Measurements from ENCODE around the gene GALNTL6. TPM values are rescaled to one million over a fixed set of nuclear protein-coding genes. Genes with fewer than 3 reads are reported as not detected.

Gene GALNTL6
- total RNA-seq, 1 donor, result 0.10 TPM

DNA sequence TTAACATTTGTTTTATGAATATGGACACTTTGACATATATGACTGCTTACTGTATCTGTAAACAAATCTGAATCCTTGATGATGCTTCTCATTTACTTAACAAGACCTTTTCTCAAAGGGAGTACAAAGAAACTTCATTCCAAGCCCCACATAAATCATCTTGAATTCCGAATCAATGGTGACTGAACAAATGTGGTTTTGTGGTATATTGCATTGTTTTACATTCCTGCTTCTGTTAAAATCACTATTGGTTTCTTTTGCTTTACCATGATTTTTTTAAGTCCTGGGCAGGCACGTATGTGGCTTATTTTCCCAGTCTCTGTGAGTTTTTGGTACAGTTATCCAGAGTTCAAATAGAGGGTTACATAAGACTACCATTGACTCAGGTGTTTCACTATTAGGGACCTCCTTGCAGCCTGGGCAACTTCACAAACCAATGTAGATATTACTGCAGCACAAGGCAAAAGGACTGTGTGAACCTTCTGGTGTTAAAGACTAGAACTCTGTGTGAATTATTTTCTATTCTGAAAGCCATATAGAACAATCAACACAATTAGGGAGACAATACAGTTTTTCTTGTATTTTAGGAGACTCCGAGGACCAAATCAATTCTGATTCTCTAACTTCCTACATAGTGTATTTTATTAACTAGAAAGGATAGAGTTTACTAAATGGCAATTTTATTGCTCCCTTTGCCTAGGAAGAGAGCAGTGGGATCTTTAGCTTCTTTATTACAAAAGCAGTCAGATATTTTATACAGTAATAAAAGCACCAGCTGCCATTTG lies 196.4 kb downstream of the GALNTL6 start:
- no peaks in the 10 kb centered on the region for H3K27me3 ChIP-seq (ENCODE audit: insufficient read depth, low read length)
- H3K9me3 ChIP-seq (ENCODE audit: low read depth, low read length), result no peaks in the 10 kb centered on the region
- H3K4me3 ChIP-seq (ENCODE audit: low read length), result no peak overlapping the region
- no peaks in the 10 kb centered on the region for H3K4me1 ChIP-seq (ENCODE audit: insufficient read depth, low read length)

DNA sequence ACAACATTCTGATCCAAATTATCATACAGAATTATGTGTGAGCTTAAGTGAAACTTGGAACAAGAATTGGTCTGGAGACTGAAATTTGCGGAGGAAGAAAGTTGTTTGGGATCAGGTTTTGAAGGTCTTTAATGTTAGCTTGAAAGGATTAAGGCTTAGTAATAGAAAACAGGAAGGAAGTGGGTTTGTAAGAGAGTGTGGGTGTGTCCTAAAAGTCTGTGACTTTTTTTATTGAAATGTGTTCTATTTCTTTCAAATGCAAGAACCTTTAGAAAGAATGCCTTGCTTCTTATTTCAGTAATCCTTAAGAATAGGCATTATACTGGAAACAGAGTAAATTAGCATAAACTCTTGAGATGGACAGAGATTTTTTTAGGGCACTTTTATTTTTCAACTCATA lies 198.0 kb downstream of the GALNTL6 start:
- no peaks in the 10 kb centered on the region for H3K9me3 ChIP-seq (ENCODE audit: low read depth, low read length)
- H3K27me3 ChIP-seq (ENCODE audit: insufficient read depth, low read length), result no peaks in the 10 kb centered on the region
- no peaks in the 10 kb centered on the region for H3K4me1 ChIP-seq (ENCODE audit: insufficient read depth, low read length)
- H3K4me3 ChIP-seq (ENCODE audit: low read length), result no peak overlapping the region

GRCh38 chr4:172018358-172018757 lies 205.2 kb downstream of the GALNTL6 start:
- Histone ChIP-seq H3K4me3 (ENCODE audit: low read length) (no peak overlapping the region), H3K27me3 (ENCODE audit: insufficient read depth, low read length) (no peaks in the 10 kb centered on the region), H3K9me3 (ENCODE audit: low read depth, low read length) (peaks cover 5% of the 10 kb centered on the region), H3K4me1 (ENCODE audit: insufficient read depth, low read length) (no peaks in the 10 kb centered on the region)

DNA sequence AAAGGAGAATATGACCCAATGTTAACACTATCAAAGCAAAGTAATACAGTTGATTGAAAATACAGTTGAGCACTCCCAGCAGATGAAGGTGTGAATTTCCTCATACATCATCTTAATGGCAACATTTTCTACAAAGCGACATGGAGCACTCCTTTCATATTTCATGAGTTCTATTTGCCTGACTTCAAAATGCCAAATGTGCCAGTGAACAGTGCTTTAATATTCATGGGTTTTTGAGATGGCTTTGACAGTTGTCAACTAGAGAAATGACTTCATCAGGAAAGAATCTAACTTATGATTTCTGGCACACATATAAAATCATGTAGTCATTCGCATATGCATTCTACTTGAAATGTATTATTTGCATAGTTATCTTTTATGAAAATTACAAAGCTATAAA lies 222.4 kb downstream of the GALNTL6 start:
- no peaks in the 10 kb centered on the region for H3K27me3 ChIP-seq (ENCODE audit: insufficient read depth, low read length)
- no peak overlapping the region for H3K4me3 ChIP-seq (ENCODE audit: low read length)
- no peaks in the 10 kb centered on the region for H3K4me1 ChIP-seq (ENCODE audit: insufficient read depth, low read length)
- no peaks in the 10 kb centered on the region for H3K9me3 ChIP-seq (ENCODE audit: low read depth, low read length)

- no peaks in the 10 kb centered on the region for H3K9me3 ChIP-seq (ENCODE audit: low read depth, low read length)
- H3K4me3 ChIP-seq (ENCODE audit: low read length), result no peak overlapping the region
- H3K4me1 ChIP-seq (ENCODE audit: insufficient read depth, low read length), result no peaks in the 10 kb centered on the region
- no peaks in the 10 kb centered on the region for H3K27me3 ChIP-seq (ENCODE audit: insufficient read depth, low read length)
Measured at GRCh38 chr4:172040766-172041165, 227.6 kb downstream of the GALNTL6 start.

GRCh38 chr4:172042714-172043114 lies 229.5 kb downstream of the GALNTL6 start:
- Histone ChIP-seq H3K27me3 (ENCODE audit: insufficient read depth, low read length) (no peaks in the 10 kb centered on the region), H3K9me3 (ENCODE audit: low read depth, low read length) (no peaks in the 10 kb centered on the region), H3K4me3 (ENCODE audit: low read length) (no peak overlapping the region), H3K4me1 (ENCODE audit: insufficient read depth, low read length) (no peaks in the 10 kb centered on the region)

DNA sequence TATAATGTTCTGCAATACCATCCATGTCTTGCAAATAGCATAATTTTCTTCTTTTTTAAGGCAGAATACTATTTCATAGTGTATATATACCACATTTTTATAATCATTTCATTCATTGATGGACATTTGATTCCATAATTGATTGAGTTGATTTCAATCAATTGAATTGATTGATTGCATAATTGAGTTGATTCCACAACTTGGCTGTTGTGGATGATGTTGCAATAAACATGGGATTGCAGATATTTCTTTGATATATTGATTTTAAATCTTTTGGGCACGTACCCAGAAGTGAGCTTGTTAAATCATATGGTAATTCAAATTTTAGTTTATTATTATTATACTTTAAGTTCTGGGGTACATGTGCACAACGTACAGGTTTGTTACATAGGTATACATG lies 232.8 kb downstream of the GALNTL6 start:
- H3K4me3 ChIP-seq (ENCODE audit: low read length), result no peak overlapping the region
- no peaks in the 10 kb centered on the region for H3K27me3 ChIP-seq (ENCODE audit: insufficient read depth, low read length)
- no peaks in the 10 kb centered on the region for H3K4me1 ChIP-seq (ENCODE audit: insufficient read depth, low read length)
- no peaks in the 10 kb centered on the region for H3K9me3 ChIP-seq (ENCODE audit: low read depth, low read length)

GRCh38 chr4:172048666-172049065 lies 235.5 kb downstream of the GALNTL6 start:
- H3K4me3 ChIP-seq (ENCODE audit: low read length), result no peak overlapping the region
- no peaks in the 10 kb centered on the region for H3K9me3 ChIP-seq (ENCODE audit: low read depth, low read length)
- no peaks in the 10 kb centered on the region for H3K4me1 ChIP-seq (ENCODE audit: insufficient read depth, low read length)
- no peaks in the 10 kb centered on the region for H3K27me3 ChIP-seq (ENCODE audit: insufficient read depth, low read length)

GRCh38 chr4:172050911-172051310 lies 237.7 kb downstream of the GALNTL6 start:
- Histone ChIP-seq H3K4me1 (ENCODE audit: insufficient read depth, low read length) (no peaks in the 10 kb centered on the region), H3K4me3 (ENCODE audit: low read length) (no peak overlapping the region), H3K27me3 (ENCODE audit: insufficient read depth, low read length) (no peaks in the 10 kb centered on the region), H3K9me3 (ENCODE audit: low read depth, low read length) (no peaks in the 10 kb centered on the region)

GRCh38 chr4:172055046-172055445 lies 241.8 kb downstream of the GALNTL6 start:
- Histone ChIP-seq H3K27me3 (ENCODE audit: insufficient read depth, low read length) (no peaks in the 10 kb centered on the region), H3K4me1 (ENCODE audit: insufficient read depth, low read length) (no peaks in the 10 kb centered on the region), H3K9me3 (ENCODE audit: low read depth, low read length) (no peaks in the 10 kb centered on the region), H3K4me3 (ENCODE audit: low read length) (no peak overlapping the region)

- no peaks in the 10 kb centered on the region for H3K27me3 ChIP-seq (ENCODE audit: insufficient read depth, low read length)
- H3K4me1 ChIP-seq (ENCODE audit: insufficient read depth, low read length), result no peaks in the 10 kb centered on the region
- no peaks in the 10 kb centered on the region for H3K9me3 ChIP-seq (ENCODE audit: low read depth, low read length)
- no peak overlapping the region for H3K4me3 ChIP-seq (ENCODE audit: low read length)
Measured at GRCh38 chr4:172055498-172055897, 242.3 kb downstream of the GALNTL6 start.

DNA sequence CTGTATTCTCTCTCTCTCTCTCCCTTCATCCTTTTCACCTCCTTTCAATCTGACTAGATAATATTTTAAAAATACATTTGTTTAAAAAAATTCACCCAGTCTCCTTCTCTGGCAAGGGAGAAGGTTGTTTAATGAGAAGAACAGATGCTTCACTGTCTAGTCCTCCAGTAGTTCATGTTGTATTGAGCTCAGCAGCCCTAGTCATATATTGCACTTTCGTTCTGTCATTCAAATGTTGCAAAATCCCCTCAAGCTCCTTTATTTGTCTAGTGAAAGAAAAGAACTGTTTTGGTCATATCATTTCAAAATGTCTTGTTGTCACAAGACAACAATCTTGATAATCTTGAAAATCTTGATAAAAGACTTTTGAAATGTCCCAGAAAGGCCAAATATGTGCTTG lies 248.0 kb downstream of the GALNTL6 start:
- no peaks in the 10 kb centered on the region for H3K27me3 ChIP-seq (ENCODE audit: insufficient read depth, low read length)
- no peak overlapping the region for H3K4me3 ChIP-seq (ENCODE audit: low read length)
- H3K9me3 ChIP-seq (ENCODE audit: low read depth, low read length), result no peaks in the 10 kb centered on the region
- no peaks in the 10 kb centered on the region for H3K4me1 ChIP-seq (ENCODE audit: insufficient read depth, low read length)

- no peaks in the 10 kb centered on the region for H3K27me3 ChIP-seq (ENCODE audit: insufficient read depth, low read length)
- H3K9me3 ChIP-seq (ENCODE audit: low read depth, low read length), result no peaks in the 10 kb centered on the region
- H3K4me1 ChIP-seq (ENCODE audit: insufficient read depth, low read length), result no peaks in the 10 kb centered on the region
- no peak overlapping the region for H3K4me3 ChIP-seq (ENCODE audit: low read length)
Measured at GRCh38 chr4:172068506-172068905, 255.3 kb downstream of the GALNTL6 start.

- H3K4me1 ChIP-seq (ENCODE audit: insufficient read depth, low read length), result no peaks in the 10 kb centered on the region
- no peaks in the 10 kb centered on the region for H3K9me3 ChIP-seq (ENCODE audit: low read depth, low read length)
- H3K4me3 ChIP-seq (ENCODE audit: low read length), result no peak overlapping the region
- no peaks in the 10 kb centered on the region for H3K27me3 ChIP-seq (ENCODE audit: insufficient read depth, low read length)
Measured at GRCh38 chr4:172073590-172073989, 260.4 kb downstream of the GALNTL6 start.

DNA sequence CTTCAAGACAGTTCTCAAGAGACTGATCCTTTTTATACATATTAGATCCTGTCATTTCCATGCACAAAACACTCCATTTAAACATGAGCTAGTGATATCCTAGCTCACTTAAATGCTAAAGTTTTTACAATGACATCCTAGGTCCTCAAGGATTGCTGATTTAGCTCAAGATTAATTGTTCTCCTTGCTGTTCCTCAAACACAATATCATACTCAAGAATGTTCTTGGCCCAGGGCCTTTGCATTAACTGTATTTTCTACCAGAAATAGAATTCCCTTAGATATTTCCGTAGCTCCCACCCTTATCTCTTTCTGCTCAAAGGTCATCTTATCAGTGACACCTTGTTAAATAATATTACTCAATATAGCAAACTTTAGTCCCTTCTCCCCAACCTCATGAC lies 270.1 kb downstream of the GALNTL6 start:
- Histone ChIP-seq H3K4me3 (ENCODE audit: low read length) (no peak overlapping the region), H3K4me1 (ENCODE audit: insufficient read depth, low read length) (no peaks in the 10 kb centered on the region), H3K9me3 (ENCODE audit: low read depth, low read length) (no peaks in the 10 kb centered on the region), H3K27me3 (ENCODE audit: insufficient read depth, low read length) (no peaks in the 10 kb centered on the region)

DNA sequence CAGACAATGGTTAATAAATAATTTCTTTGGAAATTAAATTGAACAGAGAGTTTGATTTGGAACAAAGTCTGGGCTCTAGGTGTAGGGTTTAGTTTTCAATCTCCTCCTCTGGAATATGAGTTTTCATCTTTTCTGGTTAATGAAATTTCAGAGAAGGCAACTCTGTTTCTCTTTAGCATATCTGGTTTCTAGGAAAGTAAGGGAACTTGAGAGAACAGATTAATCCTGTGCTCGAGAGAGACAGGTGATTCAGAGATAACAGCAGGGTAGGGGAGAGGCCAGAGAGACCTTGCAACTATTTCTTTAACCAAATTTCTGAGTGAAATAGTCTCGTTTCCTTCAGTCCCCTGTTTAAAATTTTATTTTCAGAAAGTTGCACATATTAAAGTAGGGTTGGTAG lies 275.4 kb downstream of the GALNTL6 start:
- no peaks in the 10 kb centered on the region for H3K9me3 ChIP-seq (ENCODE audit: low read depth, low read length)
- no peaks in the 10 kb centered on the region for H3K27me3 ChIP-seq (ENCODE audit: insufficient read depth, low read length)
- H3K4me3 ChIP-seq (ENCODE audit: low read length), result no peak overlapping the region
- H3K4me1 ChIP-seq (ENCODE audit: insufficient read depth, low read length), result no peaks in the 10 kb centered on the region

All from mononuclear cell (primary cell).